ENCODE measurements around the gene LEF1. TPM values are rescaled to one million over a fixed set of nuclear protein-coding genes. Genes with fewer than 3 reads are reported as not detected.

The LEF1 gene
- total and polyA plus RNA-seq, 9 of the 15 experiments (the other 6 are each of a cell fraction or from before 2014, with no cell fraction given), result 15.1 to 81.1 (median 29.7) TPM

DNA sequence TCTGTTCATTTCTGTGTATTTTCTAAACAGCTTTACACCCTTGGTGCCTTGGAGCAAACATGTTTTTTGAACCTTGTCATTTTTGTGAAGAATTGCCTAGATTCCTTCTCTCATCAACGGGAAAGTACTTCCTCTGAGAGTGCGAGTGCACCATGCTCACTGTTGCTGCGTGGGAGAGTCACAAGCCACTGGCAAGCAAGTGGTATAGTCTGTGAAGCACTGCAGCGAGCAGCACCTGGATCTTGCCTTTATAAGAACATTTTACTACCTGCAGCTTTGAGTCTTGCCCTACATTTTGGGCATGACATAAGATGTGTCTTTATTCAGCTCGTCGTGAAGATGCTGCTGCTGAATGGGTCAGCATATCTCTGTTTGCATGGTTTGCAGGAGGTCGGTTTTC lies 134.2 kb downstream of the LEF1 start:
- Histone ChIP-seq H3K4me2 (ENCODE audit: insufficient read depth, low read length) (no peak overlapping the region), H3K27ac (ENCODE audit: extremely low read depth, low read depth, low read length) (no peak overlapping the region), H2AFZ (ENCODE audit: low read depth, low read length) (no peak overlapping the region), H3K9ac (ENCODE audit: insufficient read depth in 1 of 2, low read depth in 2 of 2, low read length in 2 of 2) (no peak overlapping the region), H3K9me1 (ENCODE audit: control insufficient read depth, insufficient read depth, low read length) (no peaks in the 10 kb centered on the region), H3K4me1 (replicated peaks in 1 of 2; ENCODE audit: control insufficient read depth in 2 of 2, insufficient read depth in 2 of 2, low read length in 2 of 2) (no peaks in the 10 kb centered on the region), H3K36me3 (ENCODE audit: control insufficient read depth, insufficient read depth, low read length) (peaks cover 18% of the 10 kb centered on the region; the same call in 2 of the 3 replicates), H4K20me1 (replicated peaks; ENCODE audit: control insufficient read depth, insufficient read depth, low read length) (no peaks in the 10 kb centered on the region), H3K9me3 (replicated peaks; ENCODE audit: control insufficient read depth, insufficient read depth, low read depth, low read length) (no peaks in the 10 kb centered on the region), H3K79me2 (ENCODE audit: control insufficient read depth, insufficient read depth, low read length) (no peaks in the 10 kb centered on the region), H3K4me3 (no peak overlapping the region), H3K27me3 (ENCODE audit: control insufficient read depth in 2 of 2, insufficient read depth in 2 of 2, low read length in 2 of 2) (no peaks in the 10 kb centered on the region)
- intact Hi-C loops (cut with micrococcal nuclease), result loop anchor here (5.0 to 10.0 kb wide), 3 partner anchors 478 to 1370 kb away; no protein-coding TSS in a partner anchor
- DNase-seq (ENCODE audit: extremely low read depth in 1 of 4, low spot score in 3 of 4) (no peak), ATAC-seq (no peak), FAIRE-seq (no peak)
- ChIA-PET CTCF (ENCODE audit: low intra/inter-chr PET ratio) (no interaction called here), POLR2A (interaction anchor here (0.7 to 1.3 kb wide), 3 partner anchors 12 to 482 kb away, joined by 3 to 5 read pairs (median 3); no protein-coding TSS in a partner anchor)
- TF ChIP-seq SMAD2 (IDR thresholded peaks at IDR 0.05; ENCODE audit: low read depth, low read length) (no peak), BHLHE40 (IDR thresholded peaks at IDR 0.05; ENCODE audit: low read length) (no peak)
- WGBS (ENCODE audit: insufficient coverage, low coverage, missing lambda C conversion rate), result 71% methylated on average over 7 of the region's 7 CpGs
- in situ Hi-C loops (cut with MboI), result no loop called here
- no TSS peak for BruUV-seq (replicated peaks)

DNA sequence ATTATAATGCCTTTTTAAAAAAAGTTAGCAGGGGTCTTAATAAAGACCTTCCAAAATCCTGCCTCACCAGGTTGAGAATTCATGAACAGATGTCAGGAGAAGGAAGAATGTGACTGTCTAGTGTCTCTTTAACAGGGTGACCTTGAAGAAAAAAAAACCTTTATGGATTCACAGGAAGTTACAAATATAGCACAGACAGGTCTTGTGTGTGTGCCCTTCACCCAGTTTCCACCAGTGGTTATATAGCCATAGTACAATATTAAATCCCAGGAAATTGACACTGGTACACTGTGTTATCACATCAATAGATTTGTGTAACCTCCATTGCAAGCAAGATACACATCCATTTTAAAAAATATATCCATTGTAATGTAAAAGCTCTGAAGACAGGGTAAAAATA lies 135.4 kb downstream of the LEF1 start:
- POLR2A ChIA-PET, result interaction anchor here (0.6 kb wide), 1 partner anchor 543 kb away, joined by 4 read pairs; no protein-coding TSS in a partner anchor
- H3K27ac ChIP-seq (ENCODE audit: extremely low read depth, low read depth, low read length), result no peak overlapping the region
- DNase-seq (ENCODE audit: extremely low read depth in 1 of 4, low spot score in 3 of 4) (no peak), FAIRE-seq (no peak), ATAC-seq (no peak)
- H3K36me3 ChIP-seq (ENCODE audit: control insufficient read depth, insufficient read depth, low read length), result peaks cover 26% of the 10 kb centered on the region; the same call in 2 of the 3 replicates
- H3K27me3 ChIP-seq (ENCODE audit: control insufficient read depth in 2 of 2, insufficient read depth in 2 of 2, low read length in 2 of 2), result no peaks in the 10 kb centered on the region
- no peaks in the 10 kb centered on the region for H3K9me1 ChIP-seq (ENCODE audit: control insufficient read depth, insufficient read depth, low read length)
- in situ Hi-C loops (cut with MboI) (no loop called here), intact Hi-C loops (cut with micrococcal nuclease) (loop anchor here (5.0 to 10.0 kb wide), 3 partner anchors 479 to 1371 kb away; no protein-coding TSS in a partner anchor)
- H2AFZ ChIP-seq (ENCODE audit: low read depth, low read length), result no peak overlapping the region
- no peak overlapping the region for H3K4me3 ChIP-seq
- H3K9ac ChIP-seq (ENCODE audit: insufficient read depth in 1 of 2, low read depth in 2 of 2, low read length in 2 of 2), result no peak overlapping the region
- H3K4me2 ChIP-seq (ENCODE audit: insufficient read depth, low read length), result no peak overlapping the region
- no TSS peak for BruUV-seq (replicated peaks)
- CTCF ChIA-PET (ENCODE audit: low intra/inter-chr PET ratio), result no interaction called here
- H3K9me3 ChIP-seq (replicated peaks; ENCODE audit: control insufficient read depth, insufficient read depth, low read depth, low read length), result no peaks in the 10 kb centered on the region
- H3K4me1 ChIP-seq (replicated peaks in 1 of 2; ENCODE audit: control insufficient read depth in 2 of 2, insufficient read depth in 2 of 2, low read length in 2 of 2), result no peaks in the 10 kb centered on the region
- H4K20me1 ChIP-seq (replicated peaks; ENCODE audit: control insufficient read depth, insufficient read depth, low read length), result no peaks in the 10 kb centered on the region
- H3K79me2 ChIP-seq (ENCODE audit: control insufficient read depth, insufficient read depth, low read length), result no peaks in the 10 kb centered on the region
- TF ChIP-seq NR3C1 (CRISPR knock-in tag; IDR thresholded peaks at IDR 0.05) (no peak), PCBP1 (IDR thresholded peaks at IDR 0.05; ENCODE audit: low read depth, low read length, poor library complexity, severe bottlenecking) (no peak)
- TF ChIP-seq, protein P1, sequence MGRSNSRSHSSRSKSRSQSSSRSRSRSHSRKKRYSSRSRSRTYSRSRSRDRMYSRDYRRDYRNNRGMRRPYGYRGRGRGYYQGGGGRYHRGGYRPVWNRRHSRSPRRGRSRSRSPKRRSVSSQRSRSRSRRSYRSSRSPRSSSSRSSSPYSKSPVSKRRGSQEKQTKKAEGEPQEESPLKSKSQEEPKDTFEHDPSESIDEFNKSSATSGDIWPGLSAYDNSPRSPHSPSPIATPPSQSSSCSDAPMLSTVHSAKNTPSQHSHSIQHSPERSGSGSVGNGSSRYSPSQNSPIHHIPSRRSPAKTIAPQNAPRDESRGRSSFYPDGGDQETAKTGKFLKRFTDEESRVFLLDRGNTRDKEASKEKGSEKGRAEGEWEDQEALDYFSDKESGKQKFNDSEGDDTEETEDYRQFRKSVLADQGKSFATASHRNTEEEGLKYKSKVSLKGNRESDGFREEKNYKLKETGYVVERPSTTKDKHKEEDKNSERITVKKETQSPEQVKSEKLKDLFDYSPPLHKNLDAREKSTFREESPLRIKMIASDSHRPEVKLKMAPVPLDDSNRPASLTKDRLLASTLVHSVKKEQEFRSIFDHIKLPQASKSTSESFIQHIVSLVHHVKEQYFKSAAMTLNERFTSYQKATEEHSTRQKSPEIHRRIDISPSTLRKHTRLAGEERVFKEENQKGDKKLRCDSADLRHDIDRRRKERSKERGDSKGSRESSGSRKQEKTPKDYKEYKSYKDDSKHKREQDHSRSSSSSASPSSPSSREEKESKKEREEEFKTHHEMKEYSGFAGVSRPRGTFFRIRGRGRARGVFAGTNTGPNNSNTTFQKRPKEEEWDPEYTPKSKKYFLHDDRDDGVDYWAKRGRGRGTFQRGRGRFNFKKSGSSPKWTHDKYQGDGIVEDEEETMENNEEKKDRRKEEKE (IDR thresholded peaks at IDR 0.05; ENCODE audit: borderline replicate concordance in 1 of 2, control insufficient read depth in 1 of 2, low read depth in 2 of 2, low read length in 1 of 2), result no peak

All from K562 (cell line).